ENCODE measurements around the gene ZNF524. TPM values are rescaled to one million over a fixed set of nuclear protein-coding genes. Genes with fewer than 3 reads are reported as not detected.

The ZNF524 gene
- total RNA-seq, 1 donor from 2014 or later: 18.4 TPM

DNA sequence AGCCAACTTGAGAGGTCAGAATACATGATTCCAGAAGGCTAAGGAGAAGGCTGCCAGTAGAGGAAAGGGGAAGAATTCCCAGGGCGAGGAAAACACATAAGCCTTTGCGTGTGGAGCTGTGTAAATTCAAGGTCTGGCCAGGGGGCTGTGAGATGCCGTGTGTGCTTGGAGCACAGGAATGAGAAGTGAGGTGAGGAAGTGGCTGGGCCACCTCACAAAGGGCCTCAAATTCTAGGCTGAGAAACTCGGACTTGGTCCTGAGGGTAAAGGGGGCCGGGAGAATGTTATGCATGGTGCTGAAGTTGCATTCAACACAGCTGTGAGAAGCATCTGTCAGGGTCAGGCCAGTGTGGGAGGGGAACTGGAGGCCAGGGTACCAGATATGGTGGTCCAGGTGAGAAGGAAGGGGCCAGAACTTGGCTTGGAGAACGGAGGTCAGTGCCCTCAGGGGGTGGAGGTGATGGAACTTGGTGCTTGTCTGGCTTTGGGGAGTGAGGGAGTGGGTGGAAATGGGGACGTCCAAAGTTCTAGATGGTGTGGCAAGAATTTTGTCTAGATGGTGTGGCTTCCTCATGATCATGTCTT, 35.9 kb downstream of the ZNF524 start:
- peak overlapping the region; percentile 55 for H3K4me3 ChIP-seq (ENCODE audit: low read depth, low read length)
- no peak for TF ChIP-seq CTCF (IDR thresholded peaks at IDR 0.05; ENCODE audit: insufficient read depth, low read length, severe bottlenecking)
- FAIRE-seq (no peak), DNase-seq (ENCODE audit: low read depth) (no peak)
- H3K36me3 ChIP-seq (ENCODE audit: control insufficient read depth, insufficient read depth, low read length): no peaks in the 10 kb centered on the region
- H3K27me3 ChIP-seq (ENCODE audit: control insufficient read depth, insufficient read depth, low read length): no peaks in the 10 kb centered on the region

DNA sequence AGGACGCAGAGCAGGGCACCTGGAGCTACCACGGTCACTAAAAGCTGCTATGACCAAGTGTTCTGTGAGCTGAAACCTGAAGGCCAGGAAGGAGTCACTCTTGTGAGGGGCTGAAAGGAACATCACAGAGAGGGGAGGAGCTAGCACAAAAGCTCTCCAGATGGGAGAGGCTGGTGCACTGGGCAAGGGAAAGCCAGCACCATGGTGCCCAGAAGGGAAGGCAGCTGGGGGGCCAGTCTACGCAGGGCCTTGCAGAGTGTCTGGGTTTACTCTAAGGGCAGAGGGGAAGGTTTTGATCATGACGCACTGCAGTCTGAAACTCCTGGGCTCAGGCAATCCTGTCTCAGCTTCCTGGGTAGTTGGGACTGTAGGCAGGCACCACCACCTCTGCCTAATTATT, 36.6 kb downstream of the ZNF524 start:
- DNase-seq (ENCODE audit: low read depth): no peak
- no peak for TF ChIP-seq CTCF (IDR thresholded peaks at IDR 0.05; ENCODE audit: insufficient read depth, low read length, severe bottlenecking)
- no peak for FAIRE-seq
- H3K4me3 ChIP-seq (ENCODE audit: low read depth, low read length): no peak overlapping the region
- no peaks in the 10 kb centered on the region for H3K36me3 ChIP-seq (ENCODE audit: control insufficient read depth, insufficient read depth, low read length)
- H3K27me3 ChIP-seq (ENCODE audit: control insufficient read depth, insufficient read depth, low read length): no peaks in the 10 kb centered on the region

- no peak overlapping the region for H3K4me3 ChIP-seq (ENCODE audit: low read depth, low read length)
- no peaks in the 10 kb centered on the region for H3K27me3 ChIP-seq (ENCODE audit: control insufficient read depth, insufficient read depth, low read length)
- no peaks in the 10 kb centered on the region for H3K36me3 ChIP-seq (ENCODE audit: control insufficient read depth, insufficient read depth, low read length)
- no peak for TF ChIP-seq CTCF (IDR thresholded peaks at IDR 0.05; ENCODE audit: insufficient read depth, low read length, severe bottlenecking)
- FAIRE-seq (no peak), DNase-seq (ENCODE audit: low read depth) (no peak)
Measured at GRCh38 chr19:55637534-55637933, 37.4 kb downstream of the ZNF524 start.

GRCh38 chr19:55638864-55639359, 38.8 kb downstream of the ZNF524 start:
- no peak for DNase-seq (ENCODE audit: low read depth)
- FAIRE-seq: no peak
- Histone ChIP-seq H3K4me3 (ENCODE audit: low read depth, low read length) (no peak overlapping the region), H3K36me3 (ENCODE audit: control insufficient read depth, insufficient read depth, low read length) (no peaks in the 10 kb centered on the region), H3K27me3 (ENCODE audit: control insufficient read depth, insufficient read depth, low read length) (no peaks in the 10 kb centered on the region)
- peak; percentile 50 for TF ChIP-seq CTCF (IDR thresholded peaks at IDR 0.05; ENCODE audit: insufficient read depth, low read length, severe bottlenecking)

- Histone ChIP-seq H3K4me3 (ENCODE audit: low read depth, low read length) (peak overlapping the region; percentile 50), H3K36me3 (ENCODE audit: control insufficient read depth, insufficient read depth, low read length) (peaks cover 3% of the 10 kb centered on the region), H3K27me3 (ENCODE audit: control insufficient read depth, insufficient read depth, low read length) (no peaks in the 10 kb centered on the region)
- no peak for DNase-seq (ENCODE audit: low read depth)
- no peak for FAIRE-seq
- peak; percentile 74 for TF ChIP-seq CTCF (IDR thresholded peaks at IDR 0.05; ENCODE audit: insufficient read depth, low read length, severe bottlenecking)
Measured at GRCh38 chr19:55640043-55640576, 40.0 kb downstream of the ZNF524 start.

Data from bronchial epithelial cell (primary cell).